Hindlimb muscle (tissue), 1 donor: Measurements from ENCODE around the gene NEAT1. TPM values are rescaled to one million over a fixed set of nuclear protein-coding genes. Genes with fewer than 3 reads are reported as not detected.

Experiments used
- DNase-seq: peaks from one replicate; pipeline ENCODE4 v3.0.0-alpha.2; 2013
- polyA plus RNA-seq: library from polyadenylated mRNA; unstranded; fragments of 120-200 nt; gene quantifications from one replicate; pipeline ENCODE4 v1.2.1, GENCODE V29; 2013; ENCODE audit not compliant: insufficient read length

Gene NEAT1
- polyA plus RNA-seq, 1 donor = 88.9 TPM

DNA sequence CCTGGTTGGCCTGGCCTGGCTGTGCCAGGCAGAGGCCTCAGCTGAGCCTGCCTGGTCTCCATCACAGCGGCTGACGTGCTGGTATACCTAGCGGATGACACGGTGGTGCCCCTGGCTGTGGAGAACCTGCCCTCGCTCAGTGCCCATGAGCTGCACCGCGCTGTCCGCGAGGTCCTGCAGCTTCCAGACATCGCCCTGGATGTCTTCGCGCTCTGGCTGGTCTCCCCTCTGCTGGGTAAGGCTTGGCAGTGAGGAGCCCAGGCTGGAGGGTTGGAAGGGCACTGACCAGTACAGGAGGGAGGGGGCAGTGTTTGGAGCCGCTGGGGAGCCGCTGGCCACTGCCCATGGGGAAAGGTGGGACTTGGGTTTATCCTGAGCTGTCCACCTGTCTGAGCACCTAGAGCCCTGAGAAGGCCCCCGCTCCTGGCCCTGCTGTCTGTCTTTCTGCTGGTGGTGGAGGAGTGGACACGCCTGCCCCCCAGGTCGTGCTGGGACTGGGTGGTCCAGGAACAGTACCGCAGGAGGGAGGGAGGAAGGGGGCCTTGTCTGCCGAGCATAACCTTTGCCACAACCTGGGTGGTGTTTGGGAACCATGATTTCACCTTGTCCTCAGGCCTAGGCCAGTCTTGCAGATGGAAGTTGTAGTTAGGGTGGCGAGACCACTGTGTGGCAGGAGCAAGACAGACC, 33.2 kb upstream of the NEAT1 start:
- no peak for DNase-seq

DNA sequence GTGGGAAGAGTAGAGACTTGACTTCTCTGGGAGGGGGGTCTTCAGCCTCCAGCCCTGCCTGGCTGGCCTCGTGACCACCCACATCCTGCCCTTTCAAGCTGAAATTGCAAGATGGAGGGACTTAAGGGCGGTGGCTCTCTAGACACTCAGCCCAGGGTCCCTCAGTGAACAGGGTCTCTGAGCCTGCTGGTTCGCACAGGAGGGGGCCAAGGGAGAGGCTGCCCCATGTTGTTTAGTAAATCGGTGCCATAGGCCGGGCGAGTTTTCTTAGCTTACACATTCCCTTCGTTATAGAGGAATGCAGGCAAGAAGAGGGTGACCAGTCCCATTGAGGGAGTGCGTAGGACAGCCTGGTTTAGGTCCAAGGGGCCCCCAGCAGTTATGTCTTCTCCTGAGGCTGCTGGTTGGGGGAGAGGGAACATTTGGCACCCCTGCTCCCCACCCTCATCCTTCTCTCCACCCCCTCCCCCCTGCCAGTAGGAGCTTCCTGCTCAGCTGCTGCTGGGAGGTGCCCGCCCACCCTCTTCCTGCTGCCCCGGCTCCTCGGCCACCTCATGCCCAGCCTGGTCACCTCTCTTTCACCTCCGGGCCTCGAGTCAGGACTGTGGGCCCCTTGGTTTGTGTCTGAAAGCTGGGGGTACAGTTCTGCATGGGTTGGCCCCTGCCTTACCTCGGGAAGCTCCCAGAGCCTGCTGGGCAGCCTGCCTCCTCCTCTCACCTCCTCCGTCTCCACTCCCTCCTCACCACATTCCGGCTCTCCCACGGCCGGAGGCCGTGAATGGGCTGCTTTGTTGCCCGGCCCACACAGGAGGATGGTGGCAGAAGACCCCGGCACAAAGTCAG, 32.3 kb upstream of the NEAT1 start:
- DNase-seq = no peak

DNA sequence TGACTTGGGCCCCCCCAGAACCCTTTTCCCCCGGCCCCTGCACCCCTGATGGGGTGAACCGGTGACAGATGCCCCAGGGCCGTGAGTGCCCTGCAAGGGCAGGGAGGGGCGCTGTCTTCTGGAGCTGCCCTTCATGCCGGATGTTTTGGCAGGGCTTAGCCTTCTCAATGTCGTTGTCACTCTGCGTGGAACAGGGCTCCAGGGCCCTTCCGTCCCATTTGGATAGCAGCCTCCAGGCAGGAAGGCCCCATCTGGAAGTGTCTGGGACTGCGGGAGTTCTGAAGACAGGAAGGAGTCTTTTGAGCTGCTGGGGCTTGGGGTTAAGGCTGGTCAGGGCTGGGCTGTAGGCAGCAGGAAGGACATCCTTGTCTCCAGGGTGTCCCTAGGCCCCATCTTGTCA, 31.6 kb upstream of the NEAT1 start:
- DNase-seq = no peak

DNA sequence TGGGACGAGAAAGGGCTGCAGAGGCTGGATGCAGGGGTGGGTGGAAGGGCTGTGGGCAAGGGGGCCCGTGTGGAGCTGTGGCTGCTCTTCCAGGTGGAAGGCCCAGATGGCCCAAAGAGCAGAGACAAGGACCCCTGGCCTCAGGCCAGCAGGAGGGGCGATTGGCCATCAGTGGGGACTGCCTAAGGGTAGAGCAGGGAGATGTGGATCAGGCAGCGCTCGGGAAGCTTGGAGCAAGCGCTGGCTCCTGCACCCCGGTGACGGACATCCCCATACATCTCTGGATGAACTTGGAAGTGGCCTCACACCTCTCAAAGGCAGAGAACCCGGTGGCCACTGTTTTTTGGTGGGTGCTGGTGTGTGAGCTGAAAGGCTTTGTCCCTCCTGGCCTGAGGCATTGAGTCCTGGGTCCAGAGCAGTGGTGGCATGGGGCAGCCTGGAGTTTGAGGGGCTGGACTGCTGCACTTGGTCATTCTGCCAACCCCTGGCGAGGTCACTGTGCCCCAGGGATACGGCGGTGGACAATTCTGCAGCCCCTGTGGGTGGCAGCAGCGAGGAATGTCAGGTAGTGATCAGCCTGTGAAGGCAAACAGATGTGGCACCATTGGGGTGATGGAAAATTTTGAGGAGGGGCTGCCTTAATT, 30.3 kb upstream of the NEAT1 start:
- no peak for DNase-seq

DNA sequence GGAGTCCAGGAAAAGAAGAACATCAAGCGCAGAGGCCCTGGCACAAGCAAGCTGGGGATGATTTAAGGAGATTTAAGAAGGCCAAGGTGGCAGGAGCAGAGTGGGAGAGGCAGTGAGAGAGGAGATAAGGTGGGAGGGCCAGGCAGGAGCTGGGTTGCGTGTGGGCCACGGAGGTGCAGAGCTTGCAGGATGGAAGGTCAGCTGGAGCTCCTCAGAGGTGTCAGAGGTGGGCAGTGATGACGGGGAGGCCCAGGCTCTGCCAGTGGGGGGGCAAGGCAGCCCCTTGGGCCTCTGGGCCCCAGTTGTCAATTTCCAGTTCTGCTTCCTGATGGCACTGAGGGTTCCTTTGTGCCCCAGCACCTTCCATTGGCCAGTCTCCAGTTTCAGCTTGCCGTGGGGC, 29.7 kb upstream of the NEAT1 start:
- no peak for DNase-seq

DNA sequence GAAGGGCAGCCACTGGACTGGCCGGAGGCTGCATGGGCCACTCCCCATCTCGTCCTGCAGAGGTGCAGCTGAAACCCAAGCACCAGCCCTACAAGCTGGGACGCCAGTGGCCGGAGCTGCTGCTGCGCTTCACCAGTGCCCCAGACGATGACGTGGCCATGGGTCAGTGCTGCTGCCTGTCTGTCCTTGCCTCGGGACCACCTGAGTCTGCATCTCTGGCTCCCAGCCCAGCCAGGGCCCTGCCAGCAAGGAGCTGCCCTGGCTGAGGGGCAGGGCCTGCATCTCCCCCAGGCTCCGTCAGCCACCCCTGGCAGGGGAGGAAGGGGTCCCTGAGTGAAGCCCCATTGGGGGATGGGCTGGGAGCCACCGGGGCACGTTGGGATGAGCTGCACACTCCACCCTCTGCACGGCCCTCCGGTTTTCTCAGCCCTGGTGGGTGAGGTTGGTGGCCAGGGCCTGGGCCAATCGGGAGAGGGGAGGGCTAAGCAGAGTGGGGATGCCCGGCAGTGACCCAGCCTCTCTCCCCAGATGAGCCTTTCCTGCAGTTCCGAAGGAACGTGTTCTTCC, 29.0 kb upstream of the NEAT1 start:
- no peak for DNase-seq

DNA sequence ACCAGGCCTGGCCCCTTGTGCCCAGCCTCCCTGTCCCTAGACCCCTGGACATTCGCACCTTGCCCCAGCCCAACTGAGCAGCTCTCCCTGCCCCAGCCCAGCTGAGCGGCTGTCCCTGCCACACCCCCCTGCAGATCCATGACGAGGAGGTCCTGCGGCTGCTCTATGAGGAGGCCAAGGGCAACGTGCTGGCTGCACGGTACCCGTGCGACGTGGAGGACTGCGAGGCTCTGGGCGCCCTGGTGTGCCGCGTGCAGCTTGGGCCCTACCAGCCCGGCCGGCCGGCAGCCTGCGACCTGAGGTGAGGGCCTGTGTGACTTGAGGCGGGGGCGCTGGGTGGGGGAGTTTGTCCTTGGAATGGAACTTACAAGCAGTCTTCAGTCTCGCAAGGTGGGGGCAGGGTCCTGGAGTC, 28.5 kb upstream of the NEAT1 start:
- DNase-seq = no peak

DNA sequence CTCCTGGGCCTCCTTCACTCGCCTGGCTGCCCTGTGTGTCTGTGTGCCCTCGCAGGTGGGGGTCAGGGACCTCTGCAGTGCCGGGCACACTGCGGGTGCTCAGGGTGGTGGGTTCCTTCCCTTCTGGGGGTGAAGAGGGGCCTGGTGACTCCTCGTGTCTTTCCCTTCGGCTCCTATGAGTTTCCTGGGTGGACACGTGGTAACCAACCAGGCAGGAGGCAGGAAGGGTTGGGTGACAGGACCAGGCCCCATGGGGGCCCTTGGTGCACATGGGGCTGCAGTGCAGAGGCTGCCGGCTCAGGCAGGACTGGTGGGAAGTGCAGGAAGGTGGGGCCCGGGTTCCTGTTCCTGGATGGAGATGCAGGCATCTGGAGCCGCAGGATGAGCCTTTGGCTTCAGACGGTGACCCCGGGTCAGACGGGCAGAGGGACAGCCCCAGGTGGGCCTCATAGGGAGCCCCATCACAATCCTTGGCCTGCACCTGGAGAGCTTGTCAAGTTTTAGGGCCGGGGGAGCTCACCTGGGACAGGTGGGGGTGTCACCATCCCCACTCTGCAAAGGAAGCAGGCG, 26.6 kb upstream of the NEAT1 start:
- DNase-seq = no peak

DNA sequence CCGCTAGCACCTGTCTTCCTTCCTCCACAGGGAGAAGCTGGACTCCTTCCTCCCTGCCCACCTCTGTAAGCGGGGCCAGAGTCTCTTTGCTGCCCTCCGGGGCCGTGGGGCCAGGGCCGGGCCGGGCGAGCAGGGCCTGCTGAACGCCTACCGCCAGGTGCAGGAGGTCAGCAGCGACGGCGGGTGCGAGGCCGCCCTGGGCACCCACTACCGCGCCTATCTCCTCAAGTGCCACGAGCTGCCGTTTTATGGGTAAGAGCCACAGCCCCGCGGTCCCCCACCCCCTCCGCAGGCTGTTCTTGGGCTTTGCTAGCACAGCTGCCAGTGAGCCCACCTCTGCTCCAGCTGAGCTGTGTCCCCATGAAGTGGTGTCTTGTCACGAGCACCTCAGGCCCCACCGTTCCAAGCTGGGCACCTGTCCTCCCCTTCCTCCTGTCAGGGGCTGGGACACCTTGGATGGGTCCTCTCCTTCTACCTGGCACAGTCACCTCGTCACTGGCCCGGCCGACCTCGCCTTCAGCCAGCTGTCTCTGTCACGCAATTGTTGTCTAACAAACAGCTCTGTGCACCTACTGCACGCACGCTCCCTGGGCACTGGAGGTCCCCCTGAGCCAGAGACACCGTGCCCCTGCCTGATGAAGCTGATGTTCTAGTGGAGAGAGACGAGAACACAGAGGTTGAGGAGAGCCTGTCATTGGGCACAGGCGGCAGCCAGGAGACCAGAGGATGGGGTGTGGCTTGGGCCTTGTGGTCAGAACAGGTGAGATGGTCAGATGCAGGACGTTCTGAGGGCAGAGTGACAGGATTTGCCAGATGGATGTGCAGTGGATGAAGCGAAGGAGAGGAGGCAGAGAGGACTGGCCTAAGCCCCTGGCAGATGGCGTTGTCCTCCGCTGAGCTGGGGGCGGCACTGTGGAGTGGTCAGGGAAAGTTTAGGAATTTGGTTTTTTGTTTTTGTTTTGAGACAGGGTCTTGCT, 25.5 kb upstream of the NEAT1 start:
- DNase-seq = no peak

DNA sequence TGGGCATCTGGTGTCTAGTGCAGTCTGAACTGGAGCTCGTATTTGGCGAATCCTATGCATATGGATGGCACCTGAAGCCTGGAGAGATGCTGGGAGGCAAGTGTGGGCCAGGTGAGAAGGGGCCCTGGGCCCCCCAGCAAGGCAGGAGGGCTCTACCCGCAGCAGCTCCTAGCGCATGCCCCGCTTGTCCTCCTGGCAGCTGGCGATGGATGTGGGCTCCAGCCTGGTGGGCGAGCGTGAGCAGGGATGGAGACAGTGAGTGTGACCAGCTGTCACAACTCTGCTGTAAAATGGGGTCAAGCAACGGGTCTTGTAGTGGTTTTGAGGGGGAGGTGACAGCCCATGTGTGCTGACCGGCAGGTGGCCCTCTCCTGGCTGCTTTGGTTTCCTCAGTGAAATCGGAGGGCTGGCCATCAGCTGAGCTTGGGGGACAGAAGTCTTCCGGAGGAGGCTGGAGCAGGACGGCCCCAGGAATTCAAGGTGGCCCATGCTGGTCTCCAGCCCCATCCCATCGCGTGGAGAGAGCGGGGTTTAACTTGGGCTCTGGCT, 24.2 kb upstream of the NEAT1 start:
- no peak for DNase-seq

DNA sequence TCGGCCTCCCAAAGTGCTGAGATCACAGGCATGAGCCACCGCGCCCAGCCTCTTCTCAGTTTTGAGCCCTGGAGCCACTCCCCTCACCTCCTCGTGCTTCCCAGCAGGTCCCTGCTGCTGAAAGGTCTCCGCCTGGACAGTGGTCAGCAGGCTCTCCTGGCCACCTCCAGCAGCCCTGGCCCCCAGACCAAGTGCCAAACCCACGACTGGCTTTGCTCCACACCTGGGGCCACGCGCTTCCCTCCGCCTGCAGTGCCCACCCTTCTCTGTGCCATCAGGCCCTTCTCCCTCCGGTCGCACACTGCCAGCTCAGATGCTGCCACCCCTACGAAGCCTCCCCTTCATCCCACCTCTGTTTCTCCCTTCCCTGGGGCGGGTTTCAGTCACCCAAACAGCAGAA, 23.3 kb upstream of the NEAT1 start:
- no peak for DNase-seq

DNA sequence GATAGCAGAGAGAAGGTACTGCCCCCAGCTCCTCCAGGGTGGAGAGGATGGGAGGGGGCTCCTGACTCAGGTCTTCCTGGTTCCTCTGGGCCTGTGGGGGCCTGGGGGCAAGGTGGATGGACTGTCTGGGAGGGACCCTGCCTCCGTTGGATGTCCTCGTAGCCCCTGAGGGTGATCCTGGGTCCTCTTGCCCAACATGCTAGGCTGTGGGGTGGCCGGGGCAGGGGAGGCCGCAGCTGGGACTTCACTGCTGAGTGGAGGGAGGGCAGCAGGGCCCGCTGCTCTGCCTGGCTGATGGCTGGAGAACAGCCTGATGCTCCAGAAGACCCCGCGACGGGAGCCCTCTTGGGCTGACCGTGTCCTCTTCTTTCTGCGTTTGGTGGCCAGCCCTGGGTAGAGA, 22.8 kb upstream of the NEAT1 start:
- DNase-seq = no peak

DNA sequence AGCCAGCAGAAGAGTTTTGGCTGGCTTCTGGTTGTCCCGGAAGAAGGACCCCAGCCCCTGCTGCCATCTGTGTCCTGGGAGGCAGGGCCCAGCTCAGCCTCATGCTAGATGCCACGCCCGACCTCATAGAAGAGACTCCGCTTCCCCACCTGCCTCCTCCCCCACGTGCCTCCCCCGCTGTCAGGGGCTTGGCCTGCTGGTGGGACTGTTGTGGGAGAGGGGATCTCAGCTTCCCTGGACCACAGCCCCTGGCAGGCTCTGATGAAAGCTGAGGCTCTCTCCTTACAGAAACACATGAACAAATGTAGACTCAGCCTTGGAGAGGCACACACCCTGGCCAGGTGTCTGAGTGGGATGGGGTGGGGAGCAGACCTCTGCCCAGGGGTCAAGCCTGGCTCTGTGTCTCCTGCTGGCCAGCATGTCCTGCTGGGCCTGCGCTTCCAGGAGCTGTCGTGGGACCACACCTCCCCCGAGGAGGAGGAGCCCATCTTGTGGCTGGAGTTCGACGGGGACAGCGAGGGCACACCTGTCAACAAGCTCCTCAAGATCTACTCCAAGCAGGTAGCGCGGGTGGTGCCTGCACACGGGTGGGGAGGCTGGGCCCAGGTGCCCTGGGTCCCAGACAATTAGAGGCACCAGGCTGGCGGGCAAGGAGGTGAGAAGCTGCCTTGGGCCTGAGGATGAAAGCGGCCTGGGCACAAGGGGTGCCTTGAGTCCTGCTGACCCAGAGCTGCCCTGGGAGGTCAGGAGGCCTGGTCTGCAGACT, 22.1 kb upstream of the NEAT1 start:
- DNase-seq = no peak

DNA sequence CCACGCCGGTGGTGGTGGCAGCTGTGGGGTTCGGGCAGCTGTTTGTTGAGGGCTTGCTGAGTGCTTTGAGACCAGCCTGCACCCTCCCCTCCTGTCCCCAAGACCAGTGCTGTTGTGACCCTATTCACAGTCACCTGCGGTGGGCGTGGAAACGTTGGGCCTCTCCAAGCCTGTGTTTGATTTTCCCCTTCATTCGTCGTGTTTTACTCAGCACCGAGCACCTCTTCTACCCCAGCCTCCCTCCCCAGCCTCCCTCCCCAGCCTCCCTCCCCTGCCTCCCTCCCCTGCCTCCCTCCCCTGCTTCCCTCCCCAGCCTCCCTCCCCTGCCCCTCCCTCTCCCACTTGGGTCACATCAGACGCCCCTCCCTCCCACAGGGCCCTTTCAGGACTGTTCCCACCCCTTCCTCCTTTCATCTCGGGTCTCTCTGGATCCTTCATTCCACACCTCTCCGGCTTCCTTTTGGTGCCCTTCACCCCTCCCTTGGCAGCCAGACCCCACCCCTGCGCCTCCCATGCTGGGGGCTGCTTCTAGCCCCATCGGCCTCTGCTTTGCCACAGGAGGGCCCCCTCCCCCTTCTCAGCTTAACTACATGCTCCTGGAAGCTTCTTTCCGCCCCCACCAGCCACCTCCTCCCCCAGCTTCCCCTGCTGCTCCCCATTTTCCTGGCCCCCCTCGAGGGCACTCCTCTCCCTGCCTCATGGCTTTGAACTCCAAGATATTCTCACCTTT, 21.4 kb upstream of the NEAT1 start:
- no peak for DNase-seq

DNA sequence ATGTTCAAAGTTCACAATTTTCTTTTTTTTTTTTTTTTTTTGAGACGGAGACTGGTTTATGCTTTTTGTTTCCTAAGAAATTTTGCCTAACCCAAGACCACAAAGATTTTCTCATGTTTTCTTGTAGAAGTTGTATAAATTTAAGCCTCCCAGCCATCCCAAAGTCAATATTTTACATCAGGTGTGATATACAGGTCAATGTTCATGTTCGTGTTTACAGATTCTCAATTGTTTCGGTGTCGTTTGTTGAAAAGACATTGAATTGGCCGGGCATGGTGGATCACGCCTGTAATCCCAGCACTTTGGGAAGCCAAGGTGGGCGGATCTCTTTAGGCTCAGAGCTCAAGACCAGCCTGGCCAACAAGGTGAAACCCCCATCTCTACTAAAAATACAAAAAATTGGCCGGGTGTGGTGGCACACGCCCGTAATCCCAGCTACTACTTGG, 20.8 kb upstream of the NEAT1 start:
- DNase-seq = no peak

DNA sequence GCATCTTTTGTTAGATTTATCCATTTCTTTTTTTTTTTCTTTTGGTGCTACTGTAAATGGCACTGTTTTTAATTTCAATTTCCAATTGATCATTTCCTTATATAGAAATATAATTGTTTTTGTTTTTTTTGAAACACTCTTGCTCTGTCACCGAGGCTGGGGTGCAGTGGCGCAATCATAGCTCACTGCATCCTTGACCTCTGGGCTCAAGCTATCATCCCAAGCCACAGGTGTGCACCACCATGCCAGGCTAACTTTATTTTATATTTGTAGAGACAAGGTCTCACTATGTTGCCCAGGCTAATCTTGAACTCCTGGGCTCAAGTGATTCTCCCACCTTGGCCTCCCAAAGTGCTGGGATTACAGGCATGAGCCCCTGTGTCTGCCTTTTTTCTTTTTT, 19.8 kb upstream of the NEAT1 start:
- DNase-seq = no peak

DNA sequence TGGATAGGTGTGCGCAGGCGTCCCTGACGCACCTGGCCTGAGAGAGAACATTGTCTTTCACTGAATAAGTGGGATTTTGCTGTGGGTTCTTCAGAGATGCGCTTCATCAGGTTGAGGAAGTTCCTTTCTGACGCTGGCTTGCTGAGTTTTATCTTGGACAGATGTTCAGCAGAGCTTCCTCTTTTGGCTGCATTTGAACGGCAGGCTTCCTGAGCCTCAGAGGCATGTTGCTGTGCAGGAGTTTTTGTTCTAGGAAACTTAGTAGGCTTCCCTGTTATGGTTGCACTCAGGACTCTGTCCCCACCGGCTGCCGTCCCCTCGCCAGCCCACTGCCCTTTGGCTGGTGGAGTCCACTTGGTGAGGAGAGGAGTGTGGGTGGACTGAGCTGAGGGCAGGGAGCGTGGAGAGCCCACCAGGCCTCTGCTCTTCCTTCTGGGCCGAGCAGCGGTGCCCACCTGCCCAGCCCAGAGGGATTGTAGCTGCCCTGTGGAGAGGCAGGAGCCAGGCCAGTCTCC, 18.9 kb upstream of the NEAT1 start:
- DNase-seq = no peak

DNA sequence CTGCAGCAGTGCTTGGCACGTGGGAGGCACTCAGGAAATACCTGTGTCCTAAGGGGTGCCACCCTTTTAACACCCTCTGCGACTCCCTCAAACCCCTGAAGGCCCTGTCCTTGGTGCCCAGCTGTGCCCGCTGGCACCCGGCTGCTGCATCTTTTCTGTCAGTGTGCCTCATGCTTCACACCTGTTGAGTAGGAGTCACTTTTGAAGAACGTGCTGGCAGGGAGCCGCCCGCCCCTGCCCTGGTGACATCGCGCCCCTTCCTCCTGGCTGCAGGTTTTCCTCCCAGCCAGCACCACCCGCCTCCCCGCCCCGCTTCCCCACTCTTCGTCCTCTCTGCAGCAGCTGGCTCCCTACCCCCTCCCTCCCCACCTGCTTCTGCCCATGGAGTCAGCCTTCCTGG, 18.4 kb upstream of the NEAT1 start:
- DNase-seq = no peak

DNA sequence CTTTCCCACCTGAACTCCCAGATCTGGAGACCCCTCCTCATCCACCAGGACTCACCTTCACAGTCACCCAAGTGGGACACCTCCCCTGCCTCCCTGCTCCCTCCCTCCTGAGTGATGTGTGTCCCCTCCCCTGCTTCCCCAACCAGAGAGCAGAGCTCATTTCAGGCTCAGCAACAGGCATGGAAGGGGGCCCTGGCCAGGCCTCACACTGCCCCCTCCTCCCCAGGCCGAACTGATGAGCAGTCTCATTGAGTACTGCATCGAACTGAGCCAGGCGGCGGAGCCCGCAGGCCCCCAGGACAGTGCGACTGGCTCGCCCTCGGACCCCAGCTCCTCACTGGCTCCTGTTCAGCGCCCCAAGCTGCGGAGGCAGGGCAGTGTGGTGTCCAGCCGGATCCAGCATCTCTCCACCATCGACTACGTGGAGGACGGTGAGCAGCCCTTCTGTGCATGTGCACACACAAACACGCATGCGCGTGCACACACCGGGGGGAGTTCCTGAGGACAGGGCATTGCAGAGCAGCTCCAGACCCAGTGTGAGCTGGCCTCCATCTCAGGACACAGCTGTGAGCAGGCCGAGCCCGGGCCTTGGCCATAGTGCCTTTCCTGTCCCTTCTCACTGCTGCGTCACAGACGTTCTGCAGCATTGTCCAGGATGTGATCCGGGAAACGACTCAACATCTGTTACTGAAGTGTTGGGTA, 17.8 kb upstream of the NEAT1 start:
- no peak for DNase-seq
